ENCODE measurements around the gene FBXO22.
"Not testable (repeated sequence)": the region's sequence is repeated elsewhere in the genome, so short reads cannot be mapped to it uniquely, and the experiment has no call there.

Gene FBXO22

GRCh38 chr15:75920079-75920478 is 16.4 kb downstream of the FBXO22 start:
- no peak for DNase-seq (ENCODE audit: low read depth)

- DNase-seq (ENCODE audit: low read depth), result no peak
These were observed 18.3 kb downstream of the FBXO22 start for GRCh38 chr15:75921732-75922703.

GRCh38 chr15:75923756-75924155 is 20.1 kb downstream of the FBXO22 start:
- no peak for DNase-seq (ENCODE audit: low read depth)

GRCh38 chr15:75924576-75924975 is 20.9 kb downstream of the FBXO22 start:
- no peak for DNase-seq (ENCODE audit: low read depth)

GRCh38 chr15:75925440-75925839 is 21.8 kb downstream of the FBXO22 start:
- no peak for DNase-seq (ENCODE audit: low read depth)

GRCh38 chr15:75926931-75927330 is 23.3 kb downstream of the FBXO22 start:
- DNase-seq (ENCODE audit: low read depth), result no peak

GRCh38 chr15:75927601-75928000 is 23.9 kb downstream of the FBXO22 start:
- no peak for DNase-seq (ENCODE audit: low read depth)

- DNase-seq (ENCODE audit: low read depth), result no peak
These were observed 25.3 kb downstream of the FBXO22 start for GRCh38 chr15:75928680-75929608.

GRCh38 chr15:75929799-75930565 is 26.3 kb downstream of the FBXO22 start:
- DNase-seq (ENCODE audit: low read depth), result no peak

- DNase-seq (ENCODE audit: low read depth), result no peak
These were observed 27.2 kb downstream of the FBXO22 start for GRCh38 chr15:75930866-75931265.

- no peak for DNase-seq (ENCODE audit: low read depth)
These were observed 38.8 kb downstream of the FBXO22 start for GRCh38 chr15:75942464-75942863.

- no peak for DNase-seq (ENCODE audit: low read depth)
These were observed 39.6 kb downstream of the FBXO22 start for GRCh38 chr15:75943246-75943645.

GRCh38 chr15:75943713-75944215 is 40.1 kb downstream of the FBXO22 start:
- no peak for DNase-seq (ENCODE audit: low read depth)

- no peak for DNase-seq (ENCODE audit: low read depth)
These were observed 42.3 kb downstream of the FBXO22 start for GRCh38 chr15:75945953-75946352.

- no peak for DNase-seq (ENCODE audit: low read depth)
These were observed 43.4 kb downstream of the FBXO22 start for GRCh38 chr15:75947092-75947491.

- DNase-seq (ENCODE audit: low read depth), result no peak
These were observed 45.2 kb downstream of the FBXO22 start for GRCh38 chr15:75948761-75949296.

- no peak for DNase-seq (ENCODE audit: low read depth)
These were observed 48.8 kb downstream of the FBXO22 start for GRCh38 chr15:75952525-75952924.

- DNase-seq (ENCODE audit: low read depth), result no peak
These were observed 52.0 kb downstream of the FBXO22 start for GRCh38 chr15:75955720-75956119.

GRCh38 chr15:75961331-75961730 is 57.7 kb downstream of the FBXO22 start:
- no peak for DNase-seq (ENCODE audit: low read depth)

- DNase-seq (ENCODE audit: low read depth), result no peak
These were observed 62.4 kb downstream of the FBXO22 start for GRCh38 chr15:75966073-75966472.

GRCh38 chr15:75976766-75977165 is 73.1 kb downstream of the FBXO22 start:
- not testable (repeated sequence) for DNase-seq (ENCODE audit: low read depth)

Measured in activated T-cell treated with anti-CD3 and anti-CD28 coated beads for 48 hours (primary cell).